ENCODE measurements around the gene ZBTB8A. TPM values are rescaled to one million over a fixed set of nuclear protein-coding genes. Genes with fewer than 3 reads are reported as not detected.

Gene ZBTB8A
- total RNA-seq, 4 donors from 2014 or later: 2.4 to 6.1 (median 2.8) TPM

DNA sequence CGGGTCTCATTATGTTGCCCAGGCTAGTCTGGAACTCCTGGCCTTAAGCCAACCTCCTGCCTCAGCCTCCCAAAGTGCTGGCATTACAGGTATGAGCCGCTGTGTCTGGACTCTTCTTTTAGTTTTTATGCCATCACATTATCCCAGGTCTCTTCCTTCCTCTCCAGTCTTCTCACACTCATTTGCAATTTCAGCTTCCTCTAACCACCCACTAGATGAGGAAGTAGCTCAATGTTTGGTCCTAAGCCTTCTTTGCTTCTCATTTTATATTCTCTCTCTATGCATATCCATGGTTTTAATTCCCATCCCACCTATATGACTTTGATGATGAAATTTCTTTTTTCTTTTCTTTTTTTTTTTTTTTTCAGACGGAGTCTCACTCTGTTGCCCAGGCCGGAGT, 3.1 kb upstream of the ZBTB8A start:
- Histone ChIP-seq H3K36me3 (no peaks in the 10 kb centered on the region), H3K27me3 (peaks cover 0 to 5% (median 0%) of the 10 kb centered on the region in 4 donors), H3K4me1 (peaks cover 4 to 21% (median 8%) of the 10 kb centered on the region in 3 donors), H3K9me3 (peaks cover 0 to 8% (median 0%) of the 10 kb centered on the region in 3 donors), H3K27ac (no peak overlapping the region), H3K4me3 (no peak overlapping the region)
- TF ChIP-seq, protein P1, sequence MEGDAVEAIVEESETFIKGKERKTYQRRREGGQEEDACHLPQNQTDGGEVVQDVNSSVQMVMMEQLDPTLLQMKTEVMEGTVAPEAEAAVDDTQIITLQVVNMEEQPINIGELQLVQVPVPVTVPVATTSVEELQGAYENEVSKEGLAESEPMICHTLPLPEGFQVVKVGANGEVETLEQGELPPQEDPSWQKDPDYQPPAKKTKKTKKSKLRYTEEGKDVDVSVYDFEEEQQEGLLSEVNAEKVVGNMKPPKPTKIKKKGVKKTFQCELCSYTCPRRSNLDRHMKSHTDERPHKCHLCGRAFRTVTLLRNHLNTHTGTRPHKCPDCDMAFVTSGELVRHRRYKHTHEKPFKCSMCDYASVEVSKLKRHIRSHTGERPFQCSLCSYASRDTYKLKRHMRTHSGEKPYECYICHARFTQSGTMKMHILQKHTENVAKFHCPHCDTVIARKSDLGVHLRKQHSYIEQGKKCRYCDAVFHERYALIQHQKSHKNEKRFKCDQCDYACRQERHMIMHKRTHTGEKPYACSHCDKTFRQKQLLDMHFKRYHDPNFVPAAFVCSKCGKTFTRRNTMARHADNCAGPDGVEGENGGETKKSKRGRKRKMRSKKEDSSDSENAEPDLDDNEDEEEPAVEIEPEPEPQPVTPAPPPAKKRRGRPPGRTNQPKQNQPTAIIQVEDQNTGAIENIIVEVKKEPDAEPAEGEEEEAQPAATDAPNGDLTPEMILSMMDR (IDR thresholded peaks at IDR 0.05): no peak
- intact Hi-C loops (cut with DNase I): no loop called here
- WGBS, 2 donors: 55 to 73% methylated on average over 4 of the region's 4 CpGs
- no peak for DNase-seq

DNA sequence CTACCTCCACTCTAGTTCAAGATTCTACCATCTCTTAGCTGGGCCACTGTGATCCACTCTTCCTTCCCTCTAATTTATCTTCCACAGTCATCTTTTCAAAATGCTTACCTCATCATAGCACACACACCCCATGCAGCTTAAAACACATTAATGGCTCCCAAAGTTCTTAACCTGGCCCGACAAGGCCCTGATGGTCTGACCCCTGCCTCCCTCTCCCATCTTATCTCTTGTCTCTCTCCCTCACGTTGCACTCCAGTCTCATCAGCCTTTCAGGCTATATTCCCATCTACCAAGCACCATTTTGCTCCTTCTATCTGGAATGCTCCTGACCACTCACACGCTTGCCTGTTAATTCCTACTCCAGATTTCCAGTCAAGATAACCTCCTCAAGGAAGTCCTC, 2.5 kb upstream of the ZBTB8A start:
- no peak overlapping the region for H3K4me3 ChIP-seq
- 83 to 88% methylated on average over 3 of the region's 3 CpGs for WGBS, 2 donors
- no peak overlapping the region for H3K27ac ChIP-seq
- DNase-seq: no peak
- H3K9me3 ChIP-seq: peaks cover 0 to 5% (median 0%) of the 10 kb centered on the region in 3 donors
- TF ChIP-seq, protein P1 (IDR thresholded peaks at IDR 0.05): no peak
- no peak for TF ChIP-seq POLR2A (IDR thresholded peaks at IDR 0.05)
- H3K36me3 ChIP-seq: no peaks in the 10 kb centered on the region
- peaks cover 4 to 21% (median 8%) of the 10 kb centered on the region in 3 donors for H3K4me1 ChIP-seq
- intact Hi-C loops (cut with DNase I): no loop called here
- peaks cover 0 to 5% (median 0%) of the 10 kb centered on the region in 4 donors for H3K27me3 ChIP-seq

DNA sequence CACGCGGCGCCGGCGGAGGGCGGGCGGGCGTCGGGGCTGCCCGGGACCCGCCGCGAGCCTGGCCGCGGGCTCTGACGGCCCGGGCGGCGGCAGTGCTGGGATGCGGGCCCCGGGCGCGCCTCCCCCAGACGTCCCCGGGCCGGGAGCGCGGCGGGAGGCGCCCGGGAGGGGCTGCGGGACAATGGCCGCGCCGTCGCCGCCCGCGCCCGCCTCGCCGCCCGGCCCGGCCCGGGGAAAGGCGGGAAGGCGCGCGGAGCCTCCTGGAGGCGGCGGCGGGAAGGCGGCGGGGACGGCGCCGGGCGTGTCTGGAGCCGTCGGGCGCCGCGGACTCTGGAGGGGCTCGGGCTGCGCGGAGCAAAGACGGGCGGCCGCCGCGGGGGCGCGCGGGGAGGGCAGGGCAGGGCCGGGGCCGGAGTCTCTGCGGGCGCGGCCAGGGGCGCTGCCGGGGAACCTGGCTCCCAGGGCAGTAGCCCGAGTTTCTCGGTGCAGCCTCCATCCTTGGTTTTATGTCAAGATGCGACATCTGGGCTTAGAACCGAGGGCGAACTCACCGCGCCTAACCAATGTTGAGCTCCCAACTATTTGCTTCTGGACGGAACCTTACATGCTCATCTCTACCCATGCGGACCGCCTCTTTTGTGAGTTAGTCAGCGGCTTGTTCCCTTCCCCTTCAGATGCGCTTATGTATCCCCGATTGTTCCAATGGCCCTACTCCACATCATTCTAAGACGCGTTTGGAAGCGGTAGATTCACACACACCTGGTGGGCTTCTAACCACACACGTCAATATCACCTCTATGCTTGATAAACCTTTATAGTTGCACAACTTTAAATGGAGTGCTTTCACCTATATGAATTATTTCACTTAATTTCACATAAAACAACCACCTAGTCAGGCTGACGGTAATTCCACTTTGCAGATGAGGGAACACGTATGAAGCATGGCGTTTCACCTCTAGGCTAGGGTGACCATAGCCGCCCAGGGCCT, 651 bp downstream of the ZBTB8A start:
- Histone ChIP-seq H3K27ac (peak overlapping the region; percentile 45 to 94 (median 79)), H3K9me3 (no peaks in the 10 kb centered on the region), H3K36me3 (no peaks in the 10 kb centered on the region), H3K4me3 (peak overlapping the region; percentile 48 to 84 (median 66)), H3K27me3 (peaks cover 0 to 5% (median 0%) of the 10 kb centered on the region in 4 donors), H3K4me1 (peaks cover 4 to 21% (median 8%) of the 10 kb centered on the region in 3 donors)
- WGBS, 2 donors: 10 to 14% methylated on average over 17 to 22 of the region's 102 CpGs
- intact Hi-C loops (cut with DNase I): no loop called here
- no peak for DNase-seq
- TF ChIP-seq, protein P1 (IDR thresholded peaks at IDR 0.05): peak in 2 of 6 experiments; percentile 9 to 21
- no peak for TF ChIP-seq POLR2A (IDR thresholded peaks at IDR 0.05)

DNA sequence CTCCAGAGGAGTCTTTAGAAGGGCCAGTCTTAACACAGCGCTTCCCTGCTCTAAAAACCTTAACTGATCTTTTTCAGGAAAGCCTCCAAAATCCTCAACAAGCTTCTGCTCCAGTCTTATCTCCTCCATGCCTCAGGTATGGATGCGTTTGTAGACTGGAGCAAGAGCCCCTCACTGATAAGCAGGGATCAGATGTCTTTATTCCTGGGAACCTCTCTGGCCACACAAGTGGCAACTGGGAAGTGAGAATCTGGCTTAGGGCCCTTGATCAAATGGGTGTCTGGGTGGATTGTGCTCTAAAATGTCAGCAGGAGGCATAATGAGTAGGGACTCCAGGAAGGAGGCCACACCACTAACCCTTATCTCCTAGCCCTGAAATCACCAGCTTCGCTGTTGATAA, 1.4 kb downstream of the ZBTB8A start:
- Histone ChIP-seq H3K4me3 (peak overlapping the region in 3 of 4 donors; percentile 61 to 84 (median 72)), H3K4me1 (peaks cover 4 to 21% (median 8%) of the 10 kb centered on the region in 3 donors), H3K36me3 (no peaks in the 10 kb centered on the region), H3K27ac (no peak overlapping the region), H3K9me3 (no peaks in the 10 kb centered on the region), H3K27me3 (peaks cover 0 to 5% (median 0%) of the 10 kb centered on the region in 4 donors)
- 86% methylated on average over 3 of the region's 3 CpGs for WGBS, 2 donors
- no peak for DNase-seq
- intact Hi-C loops (cut with DNase I): no loop called here
- TF ChIP-seq, protein P1 (IDR thresholded peaks at IDR 0.05): no peak
- no peak for TF ChIP-seq POLR2A (IDR thresholded peaks at IDR 0.05)

DNA sequence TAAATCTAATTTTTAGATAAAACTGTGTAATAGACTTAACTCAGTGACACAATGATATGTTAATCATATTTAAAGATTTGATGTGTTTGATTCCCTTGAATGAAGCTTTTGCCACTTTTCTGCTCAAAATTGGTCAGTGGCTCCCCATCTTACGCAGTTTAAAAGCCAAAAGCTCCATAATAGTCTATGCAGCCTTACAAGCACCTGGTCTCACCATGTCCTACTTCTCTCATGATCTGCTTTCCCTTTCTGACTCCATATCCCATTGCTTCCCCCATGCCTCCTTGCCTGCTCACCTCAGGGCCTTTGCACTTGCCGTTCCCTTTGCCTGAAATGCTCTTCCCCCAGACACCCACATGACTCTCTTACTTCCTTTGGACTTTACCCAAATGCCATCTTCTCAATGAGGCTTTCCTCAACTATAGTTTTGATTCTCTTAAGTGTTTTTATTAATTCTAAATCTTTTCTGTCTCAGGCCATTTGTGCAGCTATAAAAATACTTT, 1.9 kb downstream of the ZBTB8A start:
- intact Hi-C loops (cut with DNase I): no loop called here
- Histone ChIP-seq H3K27ac (no peak overlapping the region), H3K36me3 (no peaks in the 10 kb centered on the region), H3K4me1 (peaks cover 4 to 21% (median 8%) of the 10 kb centered on the region in 3 donors), H3K4me3 (no peak overlapping the region), H3K9me3 (no peaks in the 10 kb centered on the region), H3K27me3 (peaks cover 0 to 5% (median 0%) of the 10 kb centered on the region in 4 donors)
- WGBS, 2 donors: 93 to 97% methylated on average over 2 of the region's 2 CpGs
- no peak for DNase-seq
- no peak for TF ChIP-seq POLR2A (IDR thresholded peaks at IDR 0.05)
- TF ChIP-seq, protein P1 (IDR thresholded peaks at IDR 0.05): no peak
